GM19455 (cell line): ENCODE measurements around the gene NXPE3.
A peak's percentile ranks its signal among the peaks of the same experiment; 100 is the strongest.

Experiments used
- ATAC-seq: cut with Tn5 transposase; IDR thresholded peaks from one replicate; pipeline ENCODE4 v1.9.1; 2021; ENCODE audit not compliant: unreplicated experiment

Gene NXPE3

GRCh38 chr3:101802179-101802578, 23.2 kb downstream of the NXPE3 start:
- ATAC-seq, result no peak

- ATAC-seq, result peak; percentile 97
These were observed 24.3 kb downstream of the NXPE3 start for GRCh38 chr3:101803173-101803782.

GRCh38 chr3:101803939-101804338, 24.9 kb downstream of the NXPE3 start:
- no peak for ATAC-seq

- no peak for ATAC-seq
These were observed 27.5 kb downstream of the NXPE3 start for GRCh38 chr3:101806491-101806890.

- peak; percentile 67 for ATAC-seq
These were observed 28.9 kb downstream of the NXPE3 start for GRCh38 chr3:101807888-101808287.

- no peak for ATAC-seq
These were observed 30.4 kb downstream of the NXPE3 start for GRCh38 chr3:101809178-101810021.

- ATAC-seq, result no peak
These were observed 31.0 kb downstream of the NXPE3 start for GRCh38 chr3:101810022-101810418.

GRCh38 chr3:101811875-101812274, 32.9 kb downstream of the NXPE3 start:
- no peak for ATAC-seq

GRCh38 chr3:101812895-101813294, 33.9 kb downstream of the NXPE3 start:
- no peak for ATAC-seq

GRCh38 chr3:101813817-101814440, 34.9 kb downstream of the NXPE3 start:
- no peak for ATAC-seq

- no peak for ATAC-seq
These were observed 35.8 kb downstream of the NXPE3 start for GRCh38 chr3:101814835-101815234.

GRCh38 chr3:101816215-101817149, 37.5 kb downstream of the NXPE3 start:
- no peak for ATAC-seq

GRCh38 chr3:101817992-101818391, 39.0 kb downstream of the NXPE3 start:
- no peak for ATAC-seq

- ATAC-seq, result no peak
These were observed 40.7 kb downstream of the NXPE3 start for GRCh38 chr3:101819649-101820206.

GRCh38 chr3:101821503-101821902, 42.5 kb downstream of the NXPE3 start:
- ATAC-seq, result no peak

GRCh38 chr3:101823525-101823924, 44.5 kb downstream of the NXPE3 start:
- ATAC-seq, result no peak

GRCh38 chr3:101824702-101825101, 45.7 kb downstream of the NXPE3 start:
- ATAC-seq, result no peak

GRCh38 chr3:101825904-101826445, 47.0 kb downstream of the NXPE3 start:
- no peak for ATAC-seq

- ATAC-seq, result peak; percentile 92
These were observed 48.5 kb downstream of the NXPE3 start for GRCh38 chr3:101827211-101828174.
